ENCODE data around the gene ABCD2.

The ABCD2 gene

DNA sequence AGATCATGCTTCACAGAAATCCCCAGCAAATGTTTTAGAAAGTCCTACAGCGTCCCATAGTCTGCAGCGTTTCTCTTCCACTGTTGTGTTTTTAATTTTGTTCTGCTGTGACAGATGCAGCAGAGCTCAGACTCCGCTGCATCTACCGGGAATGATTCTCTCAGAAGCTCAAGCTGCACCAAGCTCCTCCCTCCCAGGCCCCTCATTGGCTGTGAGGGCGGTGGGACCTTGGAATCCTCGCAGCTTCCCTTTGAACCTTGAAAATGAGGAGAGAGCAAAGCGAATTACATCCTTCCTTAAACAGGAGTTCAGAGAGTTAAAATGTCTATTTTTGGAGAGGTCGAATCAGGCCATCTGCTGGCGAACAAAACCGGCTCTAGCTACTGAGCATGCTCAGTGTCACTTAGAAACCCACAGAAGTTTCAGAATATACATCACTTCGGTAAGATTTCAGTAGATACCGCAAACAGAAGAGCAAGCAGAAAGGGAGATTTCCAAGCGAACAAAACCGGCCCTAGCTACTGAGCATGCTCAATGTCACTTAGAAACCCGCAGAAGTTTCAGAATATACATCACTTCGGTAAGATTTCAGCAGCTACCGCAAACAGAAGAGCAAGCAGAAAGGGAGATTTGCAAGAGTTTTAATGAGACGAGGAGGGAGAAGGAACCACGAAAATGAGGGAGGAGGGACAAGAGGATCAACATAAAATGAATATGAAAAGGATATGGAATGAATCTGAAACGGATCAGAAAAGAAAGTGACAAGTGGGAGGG is at the start of gene ABCD2:
Gene ABCD2 (minus strand): TSS at position 144 of the 774 bp plus-strand sequence. CDS start 188 bp downstream, outside the sequence.
- no peaks in the 10 kb centered on the region for H4K20me1 ChIP-seq (ENCODE audit: insufficient read depth, low read length, poor library complexity, severe bottlenecking)
- H3K36me3 ChIP-seq (ENCODE audit: insufficient read depth, low read length): no peaks in the 10 kb centered on the region
- no peaks in the 10 kb centered on the region for H3K9me2 ChIP-seq (replicated peaks; ENCODE audit: low read depth, low read length)
- no peaks in the 10 kb centered on the region for H3K79me2 ChIP-seq (ENCODE audit: insufficient read depth, low read length)
- TF ChIP-seq, protein P1, sequence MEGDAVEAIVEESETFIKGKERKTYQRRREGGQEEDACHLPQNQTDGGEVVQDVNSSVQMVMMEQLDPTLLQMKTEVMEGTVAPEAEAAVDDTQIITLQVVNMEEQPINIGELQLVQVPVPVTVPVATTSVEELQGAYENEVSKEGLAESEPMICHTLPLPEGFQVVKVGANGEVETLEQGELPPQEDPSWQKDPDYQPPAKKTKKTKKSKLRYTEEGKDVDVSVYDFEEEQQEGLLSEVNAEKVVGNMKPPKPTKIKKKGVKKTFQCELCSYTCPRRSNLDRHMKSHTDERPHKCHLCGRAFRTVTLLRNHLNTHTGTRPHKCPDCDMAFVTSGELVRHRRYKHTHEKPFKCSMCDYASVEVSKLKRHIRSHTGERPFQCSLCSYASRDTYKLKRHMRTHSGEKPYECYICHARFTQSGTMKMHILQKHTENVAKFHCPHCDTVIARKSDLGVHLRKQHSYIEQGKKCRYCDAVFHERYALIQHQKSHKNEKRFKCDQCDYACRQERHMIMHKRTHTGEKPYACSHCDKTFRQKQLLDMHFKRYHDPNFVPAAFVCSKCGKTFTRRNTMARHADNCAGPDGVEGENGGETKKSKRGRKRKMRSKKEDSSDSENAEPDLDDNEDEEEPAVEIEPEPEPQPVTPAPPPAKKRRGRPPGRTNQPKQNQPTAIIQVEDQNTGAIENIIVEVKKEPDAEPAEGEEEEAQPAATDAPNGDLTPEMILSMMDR (conservative IDR thresholded peaks at IDR 0.05; ENCODE audit: low read length): 0 out of 2 replicates have a peak, but pooled peaks have one; percentile 20
- no peak for TF ChIP-seq EZH2phosphoT487 (IDR thresholded peaks at IDR 0.05; ENCODE audit: borderline replicate concordance)
- no peaks in the 10 kb centered on the region for H3K9me3 ChIP-seq (ENCODE audit: insufficient read depth, low read depth, low read length)
- H3K9ac ChIP-seq (ENCODE audit: low read depth, low read length, poor library complexity, severe bottlenecking): peak within 1 kb of the TSS; percentile 75
- no peaks in the 10 kb centered on the region for H3F3A ChIP-seq (ENCODE audit: low read depth)
- peak within 1 kb of the TSS; percentile 98 for H3K4me2 ChIP-seq (ENCODE audit: low read depth, low read length, poor library complexity, severe bottlenecking)
- no peaks in the 10 kb centered on the region for H3K27me3 ChIP-seq (ENCODE audit: insufficient read depth, low read length, poor library complexity, severe bottlenecking)
- H3K4me1 ChIP-seq (ENCODE audit: insufficient read depth, low read length, poor library complexity, severe bottlenecking): peaks cover 26% of the 10 kb centered on the region
- H3K4me3 ChIP-seq (ENCODE audit: low read length, poor library complexity, severe bottlenecking): peak within 1 kb of the TSS; percentile 77
- peak within 1 kb of the TSS; percentile 89 for H2AFZ ChIP-seq (ENCODE audit: low read length)

DNA sequence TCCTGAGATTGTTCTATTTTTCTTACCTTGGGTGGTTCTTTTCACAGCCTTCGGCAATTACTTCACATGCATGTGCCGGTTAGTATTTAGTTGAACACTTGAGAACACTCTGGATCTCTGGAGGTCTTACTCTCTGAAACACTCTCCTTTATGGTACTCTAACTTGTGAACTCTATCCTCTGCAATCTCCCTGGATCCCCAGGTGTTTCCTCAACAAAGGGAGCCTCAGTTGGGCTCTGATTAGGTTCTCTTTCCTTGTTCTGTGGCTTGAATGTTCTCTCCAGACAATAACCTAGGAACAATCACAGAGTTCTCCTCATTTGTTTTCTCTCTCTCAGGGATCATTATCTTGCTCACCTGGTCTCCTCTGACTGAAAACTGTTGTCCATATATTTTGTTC is 40.5 kb upstream of the ABCD2 start:
- Histone ChIP-seq H4K20me1 (ENCODE audit: insufficient read depth, low read length, poor library complexity, severe bottlenecking) (no peaks in the 10 kb centered on the region), H3K4me1 (ENCODE audit: insufficient read depth, low read length, poor library complexity, severe bottlenecking) (no peaks in the 10 kb centered on the region), H3K4me3 (ENCODE audit: low read length, poor library complexity, severe bottlenecking) (no peak overlapping the region), H3K9me3 (ENCODE audit: insufficient read depth, low read depth, low read length) (no peaks in the 10 kb centered on the region), H3K9ac (ENCODE audit: low read depth, low read length, poor library complexity, severe bottlenecking) (no peak overlapping the region), H3K9me2 (replicated peaks; ENCODE audit: low read depth, low read length) (no peaks in the 10 kb centered on the region), H3K36me3 (ENCODE audit: insufficient read depth, low read length) (no peaks in the 10 kb centered on the region), H3K79me2 (ENCODE audit: insufficient read depth, low read length) (no peaks in the 10 kb centered on the region), H3K27me3 (ENCODE audit: insufficient read depth, low read length, poor library complexity, severe bottlenecking) (no peaks in the 10 kb centered on the region), H2AFZ (ENCODE audit: low read length) (no peak overlapping the region), H3F3A (ENCODE audit: low read depth) (no peaks in the 10 kb centered on the region), H3K4me2 (ENCODE audit: low read depth, low read length, poor library complexity, severe bottlenecking) (no peak overlapping the region)
- TF ChIP-seq, protein P1 (conservative IDR thresholded peaks at IDR 0.05; ENCODE audit: low read length): no peak
- no peak for TF ChIP-seq EZH2phosphoT487 (IDR thresholded peaks at IDR 0.05; ENCODE audit: borderline replicate concordance)

DNA sequence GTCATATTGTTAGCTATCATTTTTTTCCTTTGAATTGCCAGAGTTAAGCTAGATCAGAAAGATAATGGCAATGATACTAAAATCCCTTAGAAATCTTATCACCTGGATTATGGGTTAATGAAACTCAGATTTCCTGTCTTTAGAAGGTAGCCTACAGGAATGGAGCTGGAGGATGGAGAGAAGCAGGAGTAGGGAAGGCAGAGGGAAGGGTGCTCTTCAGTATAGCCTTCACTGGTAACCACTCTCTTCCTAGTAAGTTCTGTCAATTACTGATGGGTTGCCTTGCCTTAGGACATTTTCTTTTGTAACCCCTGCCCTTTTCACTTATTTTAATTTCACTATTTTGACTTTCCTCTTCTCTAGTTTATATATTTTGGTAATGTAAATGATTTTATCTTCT is 27.8 kb upstream of the ABCD2 start:
- Histone ChIP-seq H3K4me2 (ENCODE audit: low read depth, low read length, poor library complexity, severe bottlenecking) (no peak overlapping the region), H3K4me1 (ENCODE audit: insufficient read depth, low read length, poor library complexity, severe bottlenecking) (no peaks in the 10 kb centered on the region), H3K4me3 (ENCODE audit: low read length, poor library complexity, severe bottlenecking) (no peak overlapping the region), H3K9me2 (replicated peaks; ENCODE audit: low read depth, low read length) (no peaks in the 10 kb centered on the region), H3K36me3 (ENCODE audit: insufficient read depth, low read length) (no peaks in the 10 kb centered on the region), H3K27me3 (ENCODE audit: insufficient read depth, low read length, poor library complexity, severe bottlenecking) (peaks cover 12% of the 10 kb centered on the region), H3K9me3 (ENCODE audit: insufficient read depth, low read depth, low read length) (no peaks in the 10 kb centered on the region), H3K79me2 (ENCODE audit: insufficient read depth, low read length) (no peaks in the 10 kb centered on the region), H4K20me1 (ENCODE audit: insufficient read depth, low read length, poor library complexity, severe bottlenecking) (no peaks in the 10 kb centered on the region), H2AFZ (ENCODE audit: low read length) (no peak overlapping the region), H3F3A (ENCODE audit: low read depth) (no peaks in the 10 kb centered on the region), H3K9ac (ENCODE audit: low read depth, low read length, poor library complexity, severe bottlenecking) (no peak overlapping the region)
- TF ChIP-seq, protein P1 (conservative IDR thresholded peaks at IDR 0.05; ENCODE audit: low read length): no peak
- no peak for TF ChIP-seq EZH2phosphoT487 (IDR thresholded peaks at IDR 0.05; ENCODE audit: borderline replicate concordance)

Data from Loucy (cell line).